Effector memory CD4-positive, alpha-beta T cell (primary cell): ENCODE data around the gene CADM4.
A peak's percentile ranks its signal among the peaks of the same experiment; 100 is the strongest.

ENCODE experiments used
- DNase-seq, 3 donors: peaks; one replicate each; pipeline ENCODE4 v3.0.0-alpha.2; 2020
- H3K27ac ChIP-seq: 2 replicates; pipeline ENCODE4 v1.7.0; 2013; ENCODE audit warnings: mild to moderate bottlenecking, low read length, moderate library complexity; ENCODE audit not compliant: insufficient read depth, poor library complexity, severe bottlenecking
- H3K27me3 ChIP-seq: replicated peaks from 2 replicates; pipeline ENCODE4 v1.7.0; 2013; ENCODE audit warnings: mild to moderate bottlenecking, low read length; ENCODE audit not compliant: insufficient read depth, control insufficient read depth, poor library complexity, severe bottlenecking
- H3K36me3 ChIP-seq: 2 replicates; pipeline ENCODE4 v1.7.0; 2013; ENCODE audit warnings: mild to moderate bottlenecking, low read length, moderate library complexity; ENCODE audit not compliant: control insufficient read depth, insufficient read depth
- H3K4me1 ChIP-seq: 2 replicates; pipeline ENCODE4 v1.7.0; 2013; ENCODE audit warnings: low read length, mild to moderate bottlenecking; ENCODE audit not compliant: control insufficient read depth, insufficient read depth, poor library complexity, severe bottlenecking
- H3K4me3 ChIP-seq: 2 replicates; pipeline ENCODE4 v1.7.0; 2013; ENCODE audit warnings: low read length, low read depth, mild to moderate bottlenecking; ENCODE audit not compliant: insufficient read depth, poor library complexity, severe bottlenecking
- H3K9me3 ChIP-seq: 2 replicates; pipeline ENCODE4 v1.7.0; 2013; ENCODE audit warnings: mild to moderate bottlenecking, low read length, moderate library complexity; ENCODE audit not compliant: control insufficient read depth

CADM4 gene

DNA sequence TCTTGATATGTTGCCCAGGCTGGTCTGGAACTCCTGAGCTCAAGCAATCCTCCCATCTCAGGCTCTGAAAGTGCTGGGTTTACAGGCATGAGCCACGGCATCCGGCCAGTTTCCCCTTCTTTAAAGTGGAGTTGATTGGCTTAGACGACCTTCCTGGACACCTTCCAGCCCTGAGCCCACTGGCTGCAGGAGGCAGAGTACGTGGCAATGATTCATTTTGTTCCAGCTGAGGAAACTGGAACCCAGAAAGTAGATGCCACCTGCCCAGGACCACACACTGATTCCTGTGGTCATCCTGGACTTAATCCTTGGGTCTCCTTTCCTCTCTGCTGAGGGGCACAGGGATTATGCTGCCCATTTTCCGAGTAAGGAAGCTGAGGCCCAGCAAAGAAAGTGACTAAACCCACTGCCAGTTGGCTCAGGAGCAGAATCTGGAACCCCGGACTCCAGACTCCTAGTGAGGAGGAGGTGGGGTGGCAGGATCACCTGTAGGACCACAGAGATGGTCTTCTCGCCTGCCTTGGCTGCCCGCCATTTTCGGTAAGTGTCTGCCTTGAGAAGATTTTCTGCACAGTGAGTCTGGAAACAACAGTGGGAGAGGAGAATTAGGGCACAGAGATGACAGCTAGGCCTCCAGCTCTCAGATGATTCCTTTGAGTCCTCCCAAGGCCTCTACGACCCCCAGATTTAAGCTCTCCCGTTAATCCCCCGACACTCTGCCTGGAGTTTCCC, 65.1 kb downstream of the CADM4 start:
- no peak for DNase-seq
- peak overlapping the region; percentile 92 for H3K4me3 ChIP-seq
- H3K36me3 ChIP-seq = no peaks in the 10 kb centered on the region
- no peaks in the 10 kb centered on the region for H3K9me3 ChIP-seq
- peak overlapping the region; percentile 96 for H3K27ac ChIP-seq
- no peaks in the 10 kb centered on the region for H3K27me3 ChIP-seq
- peaks cover 16% of the 10 kb centered on the region for H3K4me1 ChIP-seq
